ENCODE data around the gene RBM4B.
"Not testable (repeated sequence)": the region's sequence is repeated elsewhere in the genome, so short reads cannot be mapped to it uniquely, and the experiment has no call there.

RBM4B gene

GRCh38 chr11:66677599-66678375 lies at the start of gene RBM4B:
RBM4B (minus strand) TSS chr11:66677887; CDS start chr11:66677079, 808 bp downstream.
- DNase-seq (ENCODE audit: low read depth): peak; percentile 89

- no peak for DNase-seq (ENCODE audit: low read depth)
Observed at GRCh38 chr11:66725647-66726046, 48.0 kb upstream of the RBM4B start.

GRCh38 chr11:66725114-66725513 lies 47.4 kb upstream of the RBM4B start:
- DNase-seq (ENCODE audit: low read depth): no peak

GRCh38 chr11:66724167-66724566 lies 46.5 kb upstream of the RBM4B start:
- DNase-seq (ENCODE audit: low read depth): not testable (repeated sequence)

- DNase-seq (ENCODE audit: low read depth): no peak
Observed at GRCh38 chr11:66723693-66724092, 46.0 kb upstream of the RBM4B start.

- no peak for DNase-seq (ENCODE audit: low read depth)
Observed at GRCh38 chr11:66722745-66723651, 45.3 kb upstream of the RBM4B start.

- no peak for DNase-seq (ENCODE audit: low read depth)
Observed at GRCh38 chr11:66721939-66722338, 44.3 kb upstream of the RBM4B start.

GRCh38 chr11:66720899-66721470 lies 43.3 kb upstream of the RBM4B start:
- no peak for DNase-seq (ENCODE audit: low read depth)

GRCh38 chr11:66720223-66720898 lies 42.7 kb upstream of the RBM4B start:
- DNase-seq (ENCODE audit: low read depth): no peak

- no peak for DNase-seq (ENCODE audit: low read depth)
Observed at GRCh38 chr11:66719111-66719872, 41.6 kb upstream of the RBM4B start.

- DNase-seq (ENCODE audit: low read depth): no peak
Observed at GRCh38 chr11:66718320-66718971, 40.8 kb upstream of the RBM4B start.

- no peak for DNase-seq (ENCODE audit: low read depth)
Observed at GRCh38 chr11:66717925-66718319, 40.2 kb upstream of the RBM4B start.

GRCh38 chr11:66716996-66717395 lies 39.3 kb upstream of the RBM4B start:
- no peak for DNase-seq (ENCODE audit: low read depth)

GRCh38 chr11:66715346-66716085 lies 37.8 kb upstream of the RBM4B start:
- no peak for DNase-seq (ENCODE audit: low read depth)

GRCh38 chr11:66713746-66714480 lies 36.2 kb upstream of the RBM4B start:
- DNase-seq (ENCODE audit: low read depth): no peak

- DNase-seq (ENCODE audit: low read depth): no peak
Observed at GRCh38 chr11:66710384-66710930, 32.8 kb upstream of the RBM4B start.

GRCh38 chr11:66708701-66709100 lies 31.0 kb upstream of the RBM4B start:
- no peak for DNase-seq (ENCODE audit: low read depth)

GRCh38 chr11:66708094-66708493 lies 30.4 kb upstream of the RBM4B start:
- no peak for DNase-seq (ENCODE audit: low read depth)

- no peak for DNase-seq (ENCODE audit: low read depth)
Observed at GRCh38 chr11:66707486-66707885, 29.8 kb upstream of the RBM4B start.
